ENCODE measurements around the gene KIF2B. TPM values are rescaled to one million over a fixed set of nuclear protein-coding genes. Genes with fewer than 3 reads are reported as not detected.
"Not testable (repeated sequence)": the region's sequence is repeated elsewhere in the genome, so short reads cannot be mapped to it uniquely, and the experiment has no call there.

Gene KIF2B
- total RNA-seq, 4 donors from 2014 or later, result not detected

DNA sequence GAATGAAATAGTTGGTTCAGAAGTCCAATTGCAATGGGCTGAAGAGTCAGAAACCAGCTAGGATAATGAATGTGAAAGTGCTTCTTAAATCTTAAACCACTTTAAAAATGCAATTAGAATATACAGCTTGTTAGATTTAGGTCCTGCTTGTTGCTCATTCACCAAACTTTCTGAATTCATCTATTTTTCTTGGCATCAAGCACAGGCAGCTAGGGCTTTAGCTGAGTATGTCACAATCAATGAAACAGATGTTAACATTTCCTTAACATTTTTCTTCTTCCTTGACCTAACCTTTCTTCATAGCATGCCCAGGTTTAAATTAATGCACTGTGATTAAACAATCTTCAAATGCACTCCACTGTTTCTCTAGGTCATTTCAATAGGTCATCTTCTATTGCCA, 14.4 kb downstream of the KIF2B start:
- no peaks in the 10 kb centered on the region for H3K36me3 ChIP-seq
- intact Hi-C loops (cut with DNase I; ENCODE audit: low total_unique reads), result no loop called here
- DNase-seq (no peak), ATAC-seq (no peak)
- no peaks in the 10 kb centered on the region for H3K27me3 ChIP-seq
- H3K4me3 ChIP-seq, result no peak overlapping the region
- in situ Hi-C loops (cut with MboI; ENCODE audit: low sequenced_read_pairs in 4 of 4), result no loop called here
- H3K9me3 ChIP-seq, result no peaks in the 10 kb centered on the region
- H3K4me1 ChIP-seq, result no peaks in the 10 kb centered on the region
- no peak for TF ChIP-seq POLR2A (IDR thresholded peaks at IDR 0.05)
- TF ChIP-seq, protein P1, sequence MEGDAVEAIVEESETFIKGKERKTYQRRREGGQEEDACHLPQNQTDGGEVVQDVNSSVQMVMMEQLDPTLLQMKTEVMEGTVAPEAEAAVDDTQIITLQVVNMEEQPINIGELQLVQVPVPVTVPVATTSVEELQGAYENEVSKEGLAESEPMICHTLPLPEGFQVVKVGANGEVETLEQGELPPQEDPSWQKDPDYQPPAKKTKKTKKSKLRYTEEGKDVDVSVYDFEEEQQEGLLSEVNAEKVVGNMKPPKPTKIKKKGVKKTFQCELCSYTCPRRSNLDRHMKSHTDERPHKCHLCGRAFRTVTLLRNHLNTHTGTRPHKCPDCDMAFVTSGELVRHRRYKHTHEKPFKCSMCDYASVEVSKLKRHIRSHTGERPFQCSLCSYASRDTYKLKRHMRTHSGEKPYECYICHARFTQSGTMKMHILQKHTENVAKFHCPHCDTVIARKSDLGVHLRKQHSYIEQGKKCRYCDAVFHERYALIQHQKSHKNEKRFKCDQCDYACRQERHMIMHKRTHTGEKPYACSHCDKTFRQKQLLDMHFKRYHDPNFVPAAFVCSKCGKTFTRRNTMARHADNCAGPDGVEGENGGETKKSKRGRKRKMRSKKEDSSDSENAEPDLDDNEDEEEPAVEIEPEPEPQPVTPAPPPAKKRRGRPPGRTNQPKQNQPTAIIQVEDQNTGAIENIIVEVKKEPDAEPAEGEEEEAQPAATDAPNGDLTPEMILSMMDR (IDR thresholded peaks at IDR 0.05 in 4 of 5, conservative IDR thresholded peaks at IDR 0.05 in 1 of 5), result no peak
- H3K27ac ChIP-seq, result no peak overlapping the region

DNA sequence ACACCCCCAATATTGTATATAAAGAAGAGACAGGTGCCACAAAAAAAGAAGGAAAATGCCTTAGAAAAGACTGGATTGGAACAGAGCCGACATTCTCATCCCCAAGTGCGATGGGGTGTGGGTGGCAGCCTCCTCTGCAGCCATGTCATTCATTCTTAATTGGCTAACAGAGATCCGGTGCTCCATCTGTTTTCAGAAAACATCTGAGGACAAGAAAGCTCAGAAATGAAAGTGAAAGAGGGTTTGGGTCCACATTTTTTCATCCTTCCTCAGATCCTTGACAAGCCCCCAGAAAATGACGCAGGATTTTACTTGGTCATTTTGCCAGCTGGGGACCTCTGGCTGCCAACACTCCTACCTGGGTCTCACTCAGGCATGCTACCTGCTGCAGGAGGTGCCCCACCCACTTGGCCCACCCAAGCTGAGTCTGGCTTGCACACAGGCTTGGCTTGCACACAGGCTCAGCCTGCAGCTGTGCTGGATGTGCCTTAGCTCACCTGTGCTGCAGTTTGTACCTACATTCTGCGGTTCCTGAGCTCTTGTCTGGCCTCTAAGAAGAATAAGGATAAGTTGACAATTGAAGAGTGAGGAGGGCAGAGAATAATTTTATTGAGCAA, 21.9 kb downstream of the KIF2B start:
- TF ChIP-seq POLR2A (IDR thresholded peaks at IDR 0.05), result no peak
- TF ChIP-seq, protein P1 (IDR thresholded peaks at IDR 0.05 in 4 of 5, conservative IDR thresholded peaks at IDR 0.05 in 1 of 5), result no peak
- Histone ChIP-seq H3K9me3 (no peaks in the 10 kb centered on the region), H3K27ac (no peak overlapping the region), H3K36me3 (no peaks in the 10 kb centered on the region), H3K27me3 (no peaks in the 10 kb centered on the region), H3K4me1 (no peaks in the 10 kb centered on the region), H3K4me3 (no peak overlapping the region)
- intact Hi-C loops (cut with DNase I; ENCODE audit: low total_unique reads) (no loop called here), in situ Hi-C loops (cut with MboI; ENCODE audit: low sequenced_read_pairs in 4 of 4) (no loop called here)
- ATAC-seq, result no peak
- DNase-seq, result no peak

DNA sequence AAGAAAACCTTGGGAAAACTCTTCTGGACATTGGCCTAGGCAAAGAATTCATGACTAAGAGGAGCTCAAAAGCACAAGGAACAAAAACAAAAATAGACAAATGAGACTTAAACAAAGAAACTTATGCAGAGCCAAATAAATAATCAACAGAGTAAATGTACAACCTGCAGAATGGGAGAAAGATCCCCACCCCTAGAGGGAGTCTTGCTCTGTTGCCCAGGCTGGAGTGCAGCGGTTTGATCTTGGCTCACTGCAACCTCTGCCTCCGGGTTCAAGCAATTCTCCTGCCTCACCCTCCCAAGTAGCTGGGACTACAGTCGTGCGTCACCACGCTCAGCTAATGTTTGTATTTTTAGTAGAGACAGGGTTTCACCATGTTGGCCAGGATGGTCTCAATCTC, 48.4 kb downstream of the KIF2B start:
- in situ Hi-C loops (cut with MboI; ENCODE audit: low sequenced_read_pairs in 4 of 4); H3K4me1 ChIP-seq; H3K9me3 ChIP-seq; H3K4me3 ChIP-seq; intact Hi-C loops (cut with DNase I; ENCODE audit: low total_unique reads); H3K36me3 ChIP-seq; ATAC-seq; H3K27me3 ChIP-seq; DNase-seq; H3K27ac ChIP-seq: not testable (repeated sequence)
